Testis (tissue), 3 donors: ENCODE data around the gene DOHH. TPM values are rescaled to one million over a fixed set of nuclear protein-coding genes. Genes with fewer than 3 reads are reported as not detected.
A peak's percentile ranks its signal among the peaks of the same experiment; 100 is the strongest.

Experiments
- DNase-seq: peaks from one replicate; pipeline ENCODE4 v3.0.0-alpha.2; 2019
- H3K27ac ChIP-seq, 2 donors: fragments of 200-600 bp; sonication (generic); one replicate each; pipeline ENCODE4 v1.5.1; 2019
- H3K27me3 ChIP-seq: fragments of 200-600 bp; sonication (generic); one replicate; pipeline ENCODE4 v1.5.1; 2019
- H3K36me3 ChIP-seq: fragments of 200-600 bp; sonication (generic); one replicate; pipeline ENCODE4 v1.5.1; 2017; ENCODE audit warnings: low read depth; ENCODE audit errors: missing control alignments
- H3K4me1 ChIP-seq: fragments of 200-600 bp; sonication (generic); one replicate; pipeline ENCODE4 v1.5.1; 2019
- H3K4me3 ChIP-seq, 2 donors: fragments of 200-600 bp; sonication (generic); one replicate each; pipeline ENCODE4 v1.5.1; 2017 to 2019
- H3K9me3 ChIP-seq: fragments of 200-600 bp; sonication (generic); one replicate; pipeline ENCODE4 v1.5.1; 2017
- CTCF ChIP-seq, 3 experiments: fragments of 450-650 bp in 2 of 3; fragments of 200-600 bp in 1 of 3; sonication (generic) in 1 of 3; IDR thresholded peaks; one replicate each; pipeline ENCODE4 v1.5.1; 2016 to 2019; ENCODE audit warnings: antibody characterized with exemption in 3 of 3, mild to moderate bottlenecking in 2 of 3, moderate library complexity in 1 of 3
- POLR2A ChIP-seq: fragments of 450-650 bp; IDR thresholded peaks from one replicate; pipeline ENCODE4 v1.6.1; 2017; ENCODE audit warnings: antibody characterized with exemption, mild to moderate bottlenecking, moderate library complexity
- WGBS, 2 donors: methylation state at CpG; one replicate each; pipeline ENCODE4 v1.1.5; 2018; 5-methylcytosine and 5-hydroxymethylcytosine counted together
- intact Hi-C: fragments of 100-400 bp; cut with DNase I; formaldehyde crosslinking; loops from one replicate; pipeline ENCODE4 v1.15.1; 2023; ENCODE audit warnings: low total_unique reads
- polyA plus RNA-seq: library from polyadenylated mRNA; stranded (reverse); fragments of 350-450 nt; fragmentation: Illumina TruSeq; extraction: RNeasy Lipid Tissue Mini Kit (QIAGEN cat#74804); gene quantifications from one replicate; pipeline ENCODE4 v1.2.3, GENCODE V29; 2014; ENCODE audit warnings: low read depth, low replicate concordance; ENCODE audit not compliant: insufficient read depth
- total RNA-seq, 2 donors: library from RNA; depleted of rRNA; stranded (reverse); fragments of >200 nt; gene quantifications; one replicate each; pipeline ENCODE4 v1.2.3, GENCODE V29; 2016

DOHH gene
- total and polyA plus RNA-seq, 3 donors from 2014 or later: 10.7 to 29.1 (median 23.5) TPM

DNA sequence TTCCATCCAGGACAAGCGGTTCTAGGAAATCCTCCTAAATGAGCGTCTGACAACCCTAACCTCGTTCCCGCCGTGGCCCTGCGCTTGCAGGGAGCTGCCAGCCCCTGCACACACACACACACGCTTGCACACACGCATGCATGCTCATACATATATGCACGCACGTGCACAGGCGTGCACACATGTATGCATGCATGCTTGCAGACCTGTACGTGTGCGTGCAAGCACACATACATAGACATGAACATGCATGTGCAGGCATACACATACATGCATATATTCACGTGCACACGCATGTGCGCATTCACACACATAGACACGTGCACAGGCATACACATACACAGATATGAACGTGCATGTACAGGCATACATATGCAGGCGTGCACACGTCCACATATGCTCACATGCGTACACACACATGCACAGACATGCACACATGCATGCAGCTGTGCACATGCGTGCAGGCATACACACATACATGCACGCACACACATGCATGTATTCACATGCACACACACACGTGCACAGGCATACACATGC, 55.7 kb downstream of the DOHH start:
- Histone ChIP-seq H3K27ac (no peak overlapping the region), H3K27me3 (no peaks in the 10 kb centered on the region), H3K4me3 (no peak overlapping the region), H3K36me3 (no peaks in the 10 kb centered on the region), H3K9me3 (no peaks in the 10 kb centered on the region), H3K4me1 (peaks cover 8% of the 10 kb centered on the region)
- DNase-seq: no peak
- 49 to 57% methylated on average over 19 to 24 of the region's 24 CpGs for WGBS, 2 donors
- intact Hi-C loops: no loop called here
- TF ChIP-seq POLR2A (no peak), CTCF (IDR thresholded peaks at IDR 0.05) (no peak)

GRCh38 chr19:3443840-3444694, 56.4 kb downstream of the DOHH start:
- no peaks in the 10 kb centered on the region for H3K36me3 ChIP-seq
- peak; percentile 57 for DNase-seq
- H3K4me1 ChIP-seq: peaks cover 8% of the 10 kb centered on the region
- no peak overlapping the region for H3K4me3 ChIP-seq
- intact Hi-C loops: no loop called here
- H3K27me3 ChIP-seq: no peaks in the 10 kb centered on the region
- no peaks in the 10 kb centered on the region for H3K9me3 ChIP-seq
- TF ChIP-seq CTCF (IDR thresholded peaks at IDR 0.05): no peak
- H3K27ac ChIP-seq: peak overlapping the region in 1 of 2 donors; percentile 45
- 43 to 67% methylated on average over 21 to 33 of the region's 33 CpGs for WGBS, 2 donors

DNA sequence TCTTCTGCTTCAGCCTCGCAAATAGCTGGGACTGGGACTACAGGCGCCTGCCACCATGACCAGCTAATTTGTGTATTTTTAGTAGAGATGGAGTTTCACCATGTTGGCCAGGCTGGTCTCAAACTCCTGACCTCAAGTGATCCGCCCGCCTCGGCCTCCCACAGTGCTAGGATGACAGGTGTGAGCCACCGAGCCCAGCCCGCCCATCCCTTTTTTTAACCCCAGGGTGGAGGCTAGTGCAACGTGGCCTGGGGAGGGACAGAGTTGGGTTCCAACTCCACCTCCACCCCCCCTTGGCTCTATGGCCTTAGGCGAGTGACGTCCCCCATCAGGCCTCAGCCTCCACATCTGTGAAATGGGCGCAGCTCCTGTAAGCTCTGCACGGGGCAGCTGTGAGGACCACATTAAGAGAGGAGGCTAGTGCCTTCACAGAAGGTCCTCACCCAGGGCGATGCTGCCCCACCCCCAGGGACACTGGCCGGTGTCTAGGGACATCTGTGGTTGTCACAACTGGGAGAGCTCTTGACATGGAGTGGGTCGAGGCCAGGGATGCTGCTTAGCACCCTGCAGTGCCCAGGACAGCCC, 57.9 kb downstream of the DOHH start:
- DNase-seq: no peak
- TF ChIP-seq CTCF (IDR thresholded peaks at IDR 0.05): no peak
- TF ChIP-seq POLR2A: no peak
- H3K4me1 ChIP-seq: peaks cover 8% of the 10 kb centered on the region
- H3K4me3 ChIP-seq: no peak overlapping the region
- H3K27me3 ChIP-seq: no peaks in the 10 kb centered on the region
- H3K9me3 ChIP-seq: no peaks in the 10 kb centered on the region
- 88 to 97% methylated on average over 12 to 15 of the region's 15 CpGs for WGBS, 2 donors
- H3K36me3 ChIP-seq: no peaks in the 10 kb centered on the region
- no peak overlapping the region for H3K27ac ChIP-seq
- intact Hi-C loops: no loop called here

DNA sequence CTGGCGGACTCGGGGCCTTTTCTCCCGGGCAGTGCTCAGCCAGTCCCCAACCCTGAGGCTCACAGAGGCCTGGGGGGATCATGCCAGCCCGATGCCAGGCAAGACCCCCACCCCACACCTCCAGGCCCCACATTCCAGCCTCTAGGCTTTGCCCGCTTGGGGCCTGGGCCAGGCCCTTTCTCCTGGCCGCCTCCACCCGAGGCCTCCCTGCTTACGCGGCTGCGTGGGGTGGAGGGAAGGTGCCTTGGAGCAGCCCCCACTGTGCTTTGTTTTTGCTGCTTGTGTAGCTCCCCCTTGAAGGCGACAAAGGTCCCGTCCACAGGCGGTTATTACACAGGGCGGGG, 58.5 kb downstream of the DOHH start:
- Histone ChIP-seq H3K27me3 (no peaks in the 10 kb centered on the region), H3K4me1 (peaks cover 8% of the 10 kb centered on the region), H3K36me3 (no peaks in the 10 kb centered on the region), H3K9me3 (no peaks in the 10 kb centered on the region), H3K27ac (peak overlapping the region in 1 of 2 donors; percentile 41), H3K4me3 (no peak overlapping the region)
- DNase-seq: no peak
- 67 to 71% methylated on average over 9 to 14 of the region's 14 CpGs for WGBS, 2 donors
- intact Hi-C loops: no loop called here
- no peak for TF ChIP-seq POLR2A
- TF ChIP-seq CTCF (IDR thresholded peaks at IDR 0.05): no peak
